Measurements from ENCODE around the gene NOC3L.

NOC3L gene

GRCh38 chr10:94303929-94304328, 58.8 kb downstream of the NOC3L start:
- DNase-seq (ENCODE audit: low spot score) = no peak

GRCh38 chr10:94300042-94300441, 62.7 kb downstream of the NOC3L start:
- DNase-seq (ENCODE audit: low spot score) = no peak

GRCh38 chr10:94299417-94299816, 63.3 kb downstream of the NOC3L start:
- peak; percentile 77 for DNase-seq (ENCODE audit: low spot score)

- DNase-seq (ENCODE audit: low spot score) = no peak
Measured at GRCh38 chr10:94294168-94294567, 68.6 kb downstream of the NOC3L start.

- DNase-seq (ENCODE audit: low spot score) = no peak
Measured at GRCh38 chr10:94293354-94293753, 69.4 kb downstream of the NOC3L start.

- peak; percentile 36 for DNase-seq (ENCODE audit: low spot score)
Measured at GRCh38 chr10:94292434-94293090, 70.2 kb downstream of the NOC3L start.

GRCh38 chr10:94288361-94289101, 74.2 kb downstream of the NOC3L start:
- DNase-seq (ENCODE audit: low spot score) = no peak

- DNase-seq (ENCODE audit: low spot score) = no peak
Measured at GRCh38 chr10:94287336-94287735, 75.4 kb downstream of the NOC3L start.

- DNase-seq (ENCODE audit: low spot score) = no peak
Measured at GRCh38 chr10:94286901-94287300, 75.8 kb downstream of the NOC3L start.

GRCh38 chr10:94285271-94285670, 77.5 kb downstream of the NOC3L start:
- no peak for DNase-seq (ENCODE audit: low spot score)

All from kidney tubule cell (primary cell).